Stomach (tissue), 9 donors: Measurements from ENCODE around the gene GLRA1. TPM values are rescaled to one million over a fixed set of nuclear protein-coding genes. Genes with fewer than 3 reads are reported as not detected.

Experiments used
- DNase-seq, 2 donors: peaks; one replicate each; pipeline versions ENCODE4 v3.0.0 to v3.0.0-alpha.2; 2013 to 2019
- H3K27ac ChIP-seq, 5 donors: fragments of 200-600 bp in 4 of 5; sonication (generic) in 4 of 5; one replicate each; pipeline ENCODE4 v1.5.1; 2013 to 2019; ENCODE audit warnings: mild to moderate bottlenecking in 1 of 5, moderate library complexity in 1 of 5
- H3K27me3 ChIP-seq, 3 donors: fragments of 200-600 bp; sonication (generic); one replicate each; pipeline ENCODE4 v1.5.1; 2017 to 2019; ENCODE audit warnings: mixed run types in 1 of 3
- H3K36me3 ChIP-seq, 4 donors: fragments of 200-600 bp; sonication (generic); 1 replicate in 3 of 4; 2 replicates in 1 of 4; pipeline ENCODE4 v1.5.1; 2016 to 2019
- H3K4me1 ChIP-seq, 4 donors: fragments of 200-600 bp; sonication (generic); one replicate each; pipeline ENCODE4 v1.5.1; 2016 to 2019
- H3K4me3 ChIP-seq, 4 donors: fragments of 200-600 bp; sonication (generic) in 3 of 4; one replicate each; pipeline ENCODE4 v1.5.1; 2016 to 2019; ENCODE audit warnings: mild to moderate bottlenecking in 1 of 4
- H3K9me3 ChIP-seq, 4 donors: fragments of 200-600 bp; sonication (generic); one replicate each; pipeline ENCODE4 v1.5.1; 2016 to 2019
- CTCF ChIP-seq, 7 experiments: fragments of 450-650 bp in 4 of 7; fragments of 200-600 bp in 3 of 7; sonication (generic) in 3 of 7; IDR thresholded peaks; one replicate each; pipeline ENCODE4 v1.5.1; 2016 to 2019; ENCODE audit warnings: antibody characterized with exemption in 7 of 7, control low read depth in 2 of 7, mild to moderate bottlenecking in 1 of 7
- EP300 ChIP-seq: sonication (generic); formaldehyde crosslinking; IDR thresholded peaks from one replicate; pipeline ENCODE4 v1.6.1; 2017; ENCODE audit warnings: antibody characterized with exemption
- POLR2A ChIP-seq, 4 donors: fragments of 450-650 bp; IDR thresholded peaks; one replicate each; pipeline ENCODE4 v1.6.1; 2016; ENCODE audit warnings: antibody characterized with exemption in 4 of 4, control low read depth in 2 of 4, mild to moderate bottlenecking in 1 of 4, moderate library complexity in 1 of 4
- POLR2AphosphoS5 ChIP-seq, 3 donors: sonication (generic); formaldehyde crosslinking; IDR thresholded peaks; one replicate each; pipeline ENCODE4 v1.6.1; 2016; ENCODE audit warnings: antibody characterized with exemption in 3 of 3
- WGBS, 5 donors: extraction: QIAGEN DNeasy Blood & Tissue Kit in 3 of 5; methylation state at CpG; one replicate each; pipeline versions ENCODE4 v1.1.5 to v1.1.7; 2013 to 2018; 5-methylcytosine and 5-hydroxymethylcytosine counted together
- intact Hi-C: fragments of 100-400 bp; cut with DNase I; formaldehyde crosslinking; loops from one replicate; pipeline ENCODE4 v1.15.1; 2023; ENCODE audit warnings: low total_unique reads
- polyA plus RNA-seq, 3 donors: library from polyadenylated mRNA; stranded (reverse); fragments of 200-250 nt; gene quantifications; one replicate each; pipeline ENCODE4 v1.2.3, GENCODE V29; 2013
- total RNA-seq, 5 donors: library from RNA; depleted of rRNA; stranded (reverse); fragments of >200 nt; gene quantifications; one replicate each; pipeline versions ENCODE4 v1.1.0 to v1.2.3, GENCODE V29; 2014 to 2016
- donor health status: healthy with polysubstance abuse.
- donor health status: Bipolar disorder and iron deficiency.
- donor health status: healthy.

GLRA1 gene
- total and polyA plus RNA-seq, 8 donors = not detected

DNA sequence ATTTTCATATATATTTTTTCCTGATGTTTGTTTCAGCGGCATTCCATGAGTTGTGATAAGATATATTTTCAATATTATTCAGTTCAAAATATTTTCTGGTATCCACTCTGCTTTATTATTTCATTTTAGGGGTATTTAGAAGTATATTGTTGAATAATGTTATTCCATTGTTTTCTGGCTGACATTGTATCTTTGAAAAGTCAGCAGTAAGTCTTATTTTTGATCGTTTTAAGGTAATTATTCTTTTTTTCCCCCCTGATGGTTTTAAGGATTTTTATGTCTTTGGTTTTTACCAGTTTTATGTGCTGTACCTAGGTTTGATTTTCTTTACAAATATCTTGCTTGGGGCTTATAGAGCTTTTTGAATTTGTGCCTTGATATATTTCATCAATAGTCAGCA, 6.6 kb upstream of the GLRA1 start:
- WGBS, 5 donors = 72 to 86% (median 81%) methylated on average over 2 of the region's 2 CpGs
- Histone ChIP-seq H3K9me3 (peaks cover 6 to 38% (median 29%) of the 10 kb centered on the region in 4 donors), H3K27me3 (peaks cover 0 to 5% (median 0%) of the 10 kb centered on the region in 3 donors), H3K36me3 (no peaks in the 10 kb centered on the region), H3K4me3 (no peak overlapping the region), H3K27ac (no peak overlapping the region), H3K4me1 (no peaks in the 10 kb centered on the region)
- intact Hi-C loops = no loop called here
- no peak for DNase-seq
- no peak for TF ChIP-seq CTCF (IDR thresholded peaks at IDR 0.05)
- TF ChIP-seq POLR2A (IDR thresholded peaks at IDR 0.05) = no peak
- no peak for TF ChIP-seq POLR2AphosphoS5 (IDR thresholded peaks at IDR 0.05)
- no peak for TF ChIP-seq EP300

GRCh38 chr5:151926188-151926587, 1.5 kb upstream of the GLRA1 start:
- DNase-seq = no peak
- TF ChIP-seq EP300 (no peak), POLR2AphosphoS5 (IDR thresholded peaks at IDR 0.05) (no peak), POLR2A (IDR thresholded peaks at IDR 0.05) (no peak), CTCF (IDR thresholded peaks at IDR 0.05) (no peak)
- H3K4me3 ChIP-seq = no peak overlapping the region
- WGBS, 5 donors = 35 to 52% (median 45%) methylated on average over 3 of the region's 3 CpGs
- no peaks in the 10 kb centered on the region for H3K4me1 ChIP-seq
- H3K36me3 ChIP-seq = no peaks in the 10 kb centered on the region
- H3K27ac ChIP-seq = no peak overlapping the region
- peaks cover under 1 to 22% (median 15%) of the 10 kb centered on the region in 4 donors for H3K9me3 ChIP-seq
- peaks cover 0 to 34% (median 12%) of the 10 kb centered on the region in 3 donors for H3K27me3 ChIP-seq
- intact Hi-C loops = no loop called here

DNA sequence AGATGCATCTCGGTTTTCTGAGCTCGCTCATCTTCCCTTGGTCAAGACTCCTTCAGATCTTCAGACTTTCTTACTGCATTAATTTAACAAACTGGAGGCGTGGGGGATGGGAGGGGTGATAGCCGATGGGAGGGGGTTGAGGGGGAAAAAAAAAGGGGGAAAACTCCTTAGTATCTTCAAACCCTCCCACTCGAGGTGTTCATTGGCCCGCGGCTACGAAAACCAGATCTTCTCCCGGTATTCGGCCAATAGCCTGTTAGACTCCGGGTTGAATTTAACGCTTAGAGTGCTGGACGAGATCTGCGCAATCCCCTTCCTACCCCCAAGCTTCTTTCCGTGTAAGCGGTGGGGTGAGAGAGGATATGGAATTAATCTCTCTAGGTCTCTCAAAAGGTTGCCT, 689 bp upstream of the GLRA1 start:
- intact Hi-C loops = no loop called here
- Histone ChIP-seq H3K4me1 (no peaks in the 10 kb centered on the region), H3K27ac (no peak overlapping the region), H3K27me3 (peaks cover 0 to 34% (median 12%) of the 10 kb centered on the region in 3 donors), H3K4me3 (no peak overlapping the region), H3K36me3 (no peaks in the 10 kb centered on the region), H3K9me3 (peaks cover 0 to 17% (median 8%) of the 10 kb centered on the region in 4 donors)
- 11 to 21% (median 16%) methylated on average over 16 of the region's 16 CpGs for WGBS, 5 donors
- no peak for TF ChIP-seq EP300
- no peak for TF ChIP-seq POLR2AphosphoS5 (IDR thresholded peaks at IDR 0.05)
- no peak for TF ChIP-seq CTCF (IDR thresholded peaks at IDR 0.05)
- TF ChIP-seq POLR2A (IDR thresholded peaks at IDR 0.05) = no peak
- DNase-seq = no peak

GRCh38 chr5:151923866-151924476, 680 bp downstream of the GLRA1 start:
- H3K36me3 ChIP-seq = no peaks in the 10 kb centered on the region
- no peak overlapping the region for H3K4me3 ChIP-seq
- H3K9me3 ChIP-seq = peaks cover 0 to 8% (median 0%) of the 10 kb centered on the region in 4 donors
- intact Hi-C loops = no loop called here
- no peak overlapping the region for H3K27ac ChIP-seq
- H3K4me1 ChIP-seq = no peaks in the 10 kb centered on the region
- TF ChIP-seq EP300 (no peak), POLR2A (IDR thresholded peaks at IDR 0.05) (no peak), CTCF (IDR thresholded peaks at IDR 0.05) (no peak), POLR2AphosphoS5 (IDR thresholded peaks at IDR 0.05) (no peak)
- 12 to 16% (median 14%) methylated on average over 14 to 19 of the region's 19 CpGs for WGBS, 5 donors
- peak in 1 of 2 donors; percentile 28 for DNase-seq
- H3K27me3 ChIP-seq = peaks cover 0 to 34% (median 12%) of the 10 kb centered on the region in 3 donors
